Transverse colon (tissue), 4 donors: ENCODE results near the gene PRF1. TPM values are rescaled to one million over a fixed set of nuclear protein-coding genes. Genes with fewer than 3 reads are reported as not detected.

Experiments used
- DNase-seq: peaks from one replicate; pipeline ENCODE4 v3.0.0-alpha.2; 2019
- H3K27ac ChIP-seq, 4 donors: fragments of 200-600 bp; sonication (generic); 2 replicates each; pipeline ENCODE4 v1.5.1; 2016 to 2018; ENCODE audit warnings: inconsistent platforms in 4 of 4
- H3K27me3 ChIP-seq: fragments of 200-600 bp; sonication (generic); 2 replicates; pipeline ENCODE4 v1.5.1; 2017; ENCODE audit warnings: inconsistent platforms
- H3K36me3 ChIP-seq, 4 donors: fragments of 200-600 bp; sonication (generic); 2 replicates each; pipeline ENCODE4 v1.5.1; 2017 to 2019; ENCODE audit warnings: inconsistent platforms in 4 of 4
- H3K4me1 ChIP-seq, 4 donors: fragments of 200-600 bp; sonication (generic); 2 replicates each; pipeline ENCODE4 v1.5.1; 2017 to 2020; ENCODE audit warnings: inconsistent platforms in 4 of 4
- H3K4me3 ChIP-seq, 4 donors: fragments of 200-600 bp; sonication (generic); 1 replicate in 1 of 4; 2 replicates in 3 of 4; pipeline versions ENCODE4 v1.5.1 to v1.6.1; 2017 to 2019; ENCODE audit warnings: inconsistent platforms in 4 of 4
- H3K9me3 ChIP-seq, 2 donors: fragments of 200-600 bp; sonication (generic); 2 replicates each; pipeline ENCODE4 v1.5.1; 2017 to 2019; ENCODE audit warnings: inconsistent platforms in 2 of 2
- CTCF ChIP-seq, 5 experiments: fragments of 200-600 bp in 3 of 5; fragments of 450-650 bp in 2 of 5; sonication (generic) in 3 of 5; IDR thresholded peaks; 1 replicate in 2 of 5; 2 replicates in 3 of 5; pipeline ENCODE4 v1.5.1; 2016 to 2017; ENCODE audit warnings: antibody characterized with exemption in 5 of 5, inconsistent platforms in 3 of 5, mild to moderate bottlenecking in 2 of 5, moderate library complexity in 1 of 5
- EP300 ChIP-seq: sonication (generic); formaldehyde crosslinking; IDR thresholded peaks from one replicate; pipeline ENCODE4 v1.6.1; 2017; ENCODE audit warnings: antibody characterized with exemption, low read depth
- POLR2A ChIP-seq: fragments of 450-650 bp; IDR thresholded peaks from one replicate; pipeline ENCODE4 v1.6.1; 2016; ENCODE audit warnings: antibody characterized with exemption, mild to moderate bottlenecking, moderate library complexity
- POLR2AphosphoS5 ChIP-seq, 3 donors: sonication (generic); formaldehyde crosslinking; IDR thresholded peaks; one replicate each; pipeline ENCODE4 v1.6.1; 2016; ENCODE audit warnings: antibody characterized with exemption in 3 of 3
- WGBS, 2 donors: methylation state at CpG; one replicate each; pipeline ENCODE4 v1.1.5; 2018; ENCODE audit warnings: low coverage in 1 of 2; 5-methylcytosine and 5-hydroxymethylcytosine counted together
- in situ Hi-C, 4 donors: fragments of 200-750 bp; cut with MboI; loops; one replicate each; pipeline versions ENCODE4 v1.15.0 to v1.15.1; 2017; ENCODE audit warnings: low sequenced_read_pairs in 3 of 4, low pct_ligation_motif_present in 1 of 4, low pct_unique_long_range_greater_than_20kb in 1 of 4
- intact Hi-C: fragments of 100-400 bp; cut with DNase I; formaldehyde crosslinking; loops from one replicate; pipeline ENCODE4 v1.15.1; 2023; ENCODE audit warnings: low total_unique reads
- total RNA-seq, 4 donors: library from RNA; depleted of rRNA; stranded (reverse); fragments of >200 nt; gene quantifications; one replicate each; pipeline ENCODE4 v1.1.0, GENCODE V29; 2016

Gene PRF1
- total RNA-seq, 4 donors from 2014 or later, result 0.80 to 12.7 (median 6.0) TPM

DNA sequence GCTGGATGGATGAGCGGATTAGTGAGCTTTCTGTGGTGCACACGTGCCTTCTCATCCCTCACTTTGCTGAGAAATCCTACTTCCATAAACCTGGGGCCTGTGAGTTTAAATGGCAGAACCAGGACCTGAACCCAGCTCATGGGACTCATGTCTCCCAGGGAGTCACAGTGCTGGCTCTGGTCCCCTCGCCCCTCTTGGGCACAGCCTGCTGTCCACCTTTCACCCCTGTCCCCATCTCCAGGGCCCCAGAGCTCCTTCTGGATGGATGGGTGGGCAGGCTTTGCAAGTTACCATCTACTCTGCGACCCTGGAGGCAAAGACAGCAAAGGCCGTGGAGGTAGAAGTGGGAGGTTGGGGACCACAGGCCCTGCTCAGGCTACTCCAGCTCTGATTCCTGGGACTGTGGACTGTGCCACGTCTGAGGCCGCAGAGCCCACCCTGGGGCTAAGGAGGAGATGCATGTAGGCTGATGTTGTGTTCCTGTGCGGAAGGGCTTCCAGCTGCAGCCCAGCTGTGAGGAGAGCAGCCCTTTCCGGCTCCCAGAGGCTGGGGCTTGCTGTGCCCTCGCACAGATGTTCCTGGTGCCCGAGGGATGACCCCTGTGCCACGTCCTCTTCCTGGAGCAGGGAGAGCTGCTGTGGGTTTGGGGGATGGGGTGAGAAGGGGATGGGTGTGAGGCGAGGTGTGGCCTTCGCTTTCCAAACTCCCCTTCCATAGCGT is 40.3 kb downstream of the PRF1 start:
- H3K36me3 ChIP-seq, result no peaks in the 10 kb centered on the region
- no peak for TF ChIP-seq EP300
- TF ChIP-seq POLR2AphosphoS5 (IDR thresholded peaks at IDR 0.05), result no peak
- TF ChIP-seq CTCF (IDR thresholded peaks at IDR 0.05), result no peak
- no peak for TF ChIP-seq POLR2A
- in situ Hi-C loops, result no loop called here
- no peak for DNase-seq
- 93% methylated on average over 15 of the region's 15 CpGs; no CpG with 5 or more reads in 1 of the 2 donors for WGBS, 2 donors
- H3K4me1 ChIP-seq, result peaks cover 0 to 15% (median 5%) of the 10 kb centered on the region in 4 donors
- no peak overlapping the region for H3K4me3 ChIP-seq
- no peak overlapping the region for H3K27ac ChIP-seq
- no peaks in the 10 kb centered on the region for H3K9me3 ChIP-seq
- intact Hi-C loops, result loop anchor here (5.0 kb wide), 1 partner anchor 195 kb away; no protein-coding TSS in a partner anchor
- no peaks in the 10 kb centered on the region for H3K27me3 ChIP-seq

DNA sequence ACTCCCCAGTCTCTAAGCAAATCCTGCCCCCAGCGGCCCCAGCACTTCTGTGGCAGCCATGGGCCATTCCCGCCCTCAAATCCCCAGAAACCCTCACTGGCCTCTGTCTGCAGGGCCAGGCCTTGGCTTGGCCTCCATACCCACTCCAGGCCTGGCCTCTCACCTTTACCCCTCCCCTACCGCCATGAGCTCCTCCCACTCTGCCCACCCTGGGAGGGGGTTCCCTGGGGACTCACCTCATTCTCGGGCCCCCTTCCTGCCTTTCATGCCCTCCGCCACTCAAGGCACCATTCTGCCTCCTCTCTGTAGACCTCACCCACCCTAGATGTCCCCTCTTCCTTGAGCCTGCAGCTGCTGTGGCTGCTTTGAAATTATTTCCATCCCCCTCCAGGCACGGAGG is 41.0 kb downstream of the PRF1 start:
- H3K4me1 ChIP-seq, result peaks cover 0 to 15% (median 5%) of the 10 kb centered on the region in 4 donors
- H3K36me3 ChIP-seq, result no peaks in the 10 kb centered on the region
- in situ Hi-C loops (no loop called here), intact Hi-C loops (loop anchor here (5.0 kb wide), 1 partner anchor 196 kb away; no protein-coding TSS in a partner anchor)
- H3K27me3 ChIP-seq, result no peaks in the 10 kb centered on the region
- 85% methylated on average over 2 to 6 of the region's 6 CpGs for WGBS, 2 donors
- no peak for DNase-seq
- H3K9me3 ChIP-seq, result no peaks in the 10 kb centered on the region
- no peak overlapping the region for H3K27ac ChIP-seq
- TF ChIP-seq CTCF (IDR thresholded peaks at IDR 0.05) (no peak), POLR2A (no peak), POLR2AphosphoS5 (IDR thresholded peaks at IDR 0.05) (no peak), EP300 (no peak)
- no peak overlapping the region for H3K4me3 ChIP-seq

- Histone ChIP-seq H3K4me1 (peaks cover 0 to 15% (median 5%) of the 10 kb centered on the region in 4 donors), H3K36me3 (no peaks in the 10 kb centered on the region), H3K27me3 (no peaks in the 10 kb centered on the region), H3K4me3 (no peak overlapping the region), H3K27ac (peak overlapping the region in 1 of 4 donors; percentile 14), H3K9me3 (no peaks in the 10 kb centered on the region)
- WGBS, 2 donors, result 47 to 65% methylated on average over 3 to 10 of the region's 10 CpGs
- no peak for DNase-seq
- TF ChIP-seq POLR2A (no peak), CTCF (IDR thresholded peaks at IDR 0.05) (no peak), POLR2AphosphoS5 (IDR thresholded peaks at IDR 0.05) (no peak), EP300 (no peak)
- intact Hi-C loops, result loop anchor here (5.0 kb wide), 1 partner anchor 196 kb away; no protein-coding TSS in a partner anchor
- in situ Hi-C loops, result no loop called here
Measured at GRCh38 chr10:70561070-70561469, 41.5 kb downstream of the PRF1 start.

- 71 to 83% methylated on average over 1 to 13 of the region's 14 CpGs for WGBS, 2 donors
- in situ Hi-C loops (no loop called here), intact Hi-C loops (loop anchor here (5.0 kb wide), 1 partner anchor 197 kb away; no protein-coding TSS in a partner anchor)
- no peak for DNase-seq
- Histone ChIP-seq H3K4me3 (no peak overlapping the region), H3K9me3 (no peaks in the 10 kb centered on the region), H3K36me3 (no peaks in the 10 kb centered on the region), H3K4me1 (peaks cover 0 to 15% (median 5%) of the 10 kb centered on the region in 4 donors), H3K27me3 (no peaks in the 10 kb centered on the region), H3K27ac (peak overlapping the region in 1 of 4 donors; percentile 14)
- TF ChIP-seq POLR2A (no peak), EP300 (no peak), POLR2AphosphoS5 (IDR thresholded peaks at IDR 0.05) (no peak), CTCF (IDR thresholded peaks at IDR 0.05) (no peak)
Measured at GRCh38 chr10:70560511-70560941, 42.0 kb downstream of the PRF1 start.
